Measurements from ENCODE around the gene CARD9.
"Not testable (repeated sequence)": the region's sequence is repeated elsewhere in the genome, so short reads cannot be mapped to it uniquely, and the experiment has no call there.

Gene CARD9

GRCh38 chr9:136363106-136363948 lies 10.1 kb downstream of the CARD9 start, which contains the start of gene DNLZ:
DNLZ (minus strand) TSS chr9:136363744; CDS start chr9:136363714, 30 bp downstream.
- DNase-seq = peak; percentile 79

- no peak for DNase-seq
Measured at GRCh38 chr9:136362450-136362784, 11.1 kb downstream of the CARD9 start.

- DNase-seq = no peak
Measured at GRCh38 chr9:136361754-136362449, 11.6 kb downstream of the CARD9 start.

- DNase-seq = no peak
Measured at GRCh38 chr9:136361047-136361753, 12.3 kb downstream of the CARD9 start.

GRCh38 chr9:136359774-136360718 lies 13.4 kb downstream of the CARD9 start:
- no peak for DNase-seq

- no peak for DNase-seq
Measured at GRCh38 chr9:136358888-136359287, 14.6 kb downstream of the CARD9 start.

GRCh38 chr9:136358016-136358415 lies 15.5 kb downstream of the CARD9 start:
- no peak for DNase-seq

GRCh38 chr9:136357202-136357725 lies 16.2 kb downstream of the CARD9 start:
- DNase-seq = no peak

- no peak for DNase-seq
Measured at GRCh38 chr9:136355616-136356557, 17.6 kb downstream of the CARD9 start.

- no peak for DNase-seq
Measured at GRCh38 chr9:136354592-136355085, 18.8 kb downstream of the CARD9 start.

- DNase-seq = no peak
Measured at GRCh38 chr9:136353757-136354488, 19.5 kb downstream of the CARD9 start.

- DNase-seq = no peak
Measured at GRCh38 chr9:136353088-136353487, 20.4 kb downstream of the CARD9 start.

- DNase-seq = no peak
Measured at GRCh38 chr9:136352682-136353081, 20.8 kb downstream of the CARD9 start.

- DNase-seq = not testable (repeated sequence)
Measured at GRCh38 chr9:136351868-136352267, 21.6 kb downstream of the CARD9 start.

- DNase-seq = no peak
Measured at GRCh38 chr9:136351252-136351800, 22.1 kb downstream of the CARD9 start.

- DNase-seq = no peak
Measured at GRCh38 chr9:136349546-136349945, 23.9 kb downstream of the CARD9 start.

GRCh38 chr9:136348691-136349090 lies 24.8 kb downstream of the CARD9 start:
- DNase-seq = no peak

GRCh38 chr9:136347472-136348256 lies 25.8 kb downstream of the CARD9 start:
- no peak for DNase-seq

- DNase-seq = no peak
Measured at GRCh38 chr9:136346927-136347465, 26.5 kb downstream of the CARD9 start.

Data from NCI-H748 treated with DMSO at 0.1 percent for 48 hours (cell line).